GM23248 (cell line): ENCODE results near the gene REC114. TPM values are rescaled to one million over a fixed set of nuclear protein-coding genes. Genes with fewer than 3 reads are reported as not detected.
A peak's percentile ranks its signal among the peaks of the same experiment; 100 is the strongest.

Experiments
- DNase-seq: peaks from one replicate; pipeline ENCODE4 v3.0.0-alpha.2; 2015
- H2AFZ ChIP-seq: fragments of 200-600 bp; sonication (generic); 2 replicates; pipeline ENCODE4 v1.6.1; 2016; ENCODE audit warnings: antibody characterized with exemption
- H3F3A ChIP-seq: fragments of 200-600 bp; sonication (generic); 2 replicates; pipeline ENCODE4 v1.6.1; 2016; ENCODE audit warnings: mild to moderate bottlenecking, antibody characterized with exemption, mixed run types; ENCODE audit not compliant: insufficient read depth
- H3K27ac ChIP-seq: fragments of 200-600 bp; sonication (generic); 2 replicates; pipeline ENCODE4 v1.5.1; 2016; ENCODE audit warnings: mild to moderate bottlenecking
- H3K27me3 ChIP-seq: fragments of 200-600 bp; sonication (generic); replicated peaks from 2 replicates; pipeline ENCODE4 v1.6.1; 2016; ENCODE audit warnings: mild to moderate bottlenecking; ENCODE audit not compliant: insufficient read depth
- H3K36me3 ChIP-seq: fragments of 200-600 bp; sonication (generic); 2 replicates; pipeline ENCODE4 v1.6.1; 2016; ENCODE audit warnings: low read depth, mild to moderate bottlenecking
- H3K4me1 ChIP-seq: fragments of 200-600 bp; sonication (generic); 2 replicates; pipeline ENCODE4 v1.6.1; 2016; ENCODE audit warnings: mild to moderate bottlenecking; ENCODE audit not compliant: insufficient read depth
- H3K4me2 ChIP-seq: fragments of 200-600 bp; sonication (generic); one replicate; pipeline ENCODE4 v1.6.1; 2016; ENCODE audit warnings: mild to moderate bottlenecking; ENCODE audit not compliant: unreplicated experiment
- H3K4me3 ChIP-seq: fragments of 200-600 bp; sonication (generic); 2 replicates; pipeline ENCODE4 v1.5.1; 2016; ENCODE audit warnings: mild to moderate bottlenecking
- H3K79me2 ChIP-seq: fragments of 200-600 bp; sonication (generic); 2 replicates; pipeline ENCODE4 v1.6.1; 2016; ENCODE audit warnings: mild to moderate bottlenecking; ENCODE audit not compliant: insufficient read depth
- H3K9ac ChIP-seq: fragments of 200-600 bp; sonication (generic); 2 replicates; pipeline ENCODE4 v1.6.1; 2016; ENCODE audit warnings: mild to moderate bottlenecking
- H3K9me2 ChIP-seq: fragments of 200-600 bp; sonication (generic); 2 replicates; pipeline ENCODE4 v1.6.1; 2016; ENCODE audit warnings: mixed run types, mild to moderate bottlenecking, moderate library complexity; ENCODE audit not compliant: insufficient read depth
- H3K9me3 ChIP-seq: fragments of 200-600 bp; sonication (generic); one replicate; pipeline ENCODE4 v1.6.1; 2017; ENCODE audit warnings: low read depth
- H4K20me1 ChIP-seq: fragments of 200-600 bp; sonication (generic); 2 replicates; pipeline ENCODE4 v1.6.0; 2016; ENCODE audit not compliant: insufficient read depth
- EZH2 ChIP-seq: fragments of 200-600 bp; sonication (generic); IDR thresholded peaks from 2 replicates; pipeline ENCODE4 v1.6.1; 2018; ENCODE audit warnings: antibody characterized with exemption, mild to moderate bottlenecking; ENCODE audit not compliant: insufficient read depth, poor library complexity, severe bottlenecking
- EZH2phosphoT487 ChIP-seq: fragments of 200-600 bp; sonication (generic); IDR thresholded peaks from 2 replicates; pipeline ENCODE4 v1.6.1; 2018; ENCODE audit warnings: antibody characterized with exemption, moderate library complexity, mild to moderate bottlenecking, low read depth; ENCODE audit not compliant: insufficient read depth
- WGBS, 2 experiments: methylation state at CpG; one replicate each; pipeline ENCODE4 v1.1.6; 2015 to 2017; ENCODE audit warnings: low lambda C conversion rate in 2 of 2, low coverage in 1 of 2; ENCODE audit errors: missing lambda C conversion rate in 2 of 2; 5-methylcytosine and 5-hydroxymethylcytosine counted together
- in situ Hi-C: fragments of 300-500 bp; cut with MboI; formaldehyde crosslinking; loops from 2 replicates; pipeline ENCODE4 v1.15.0; 2020
- polyA plus RNA-seq: library from polyadenylated mRNA; unstranded; fragments of >200 nt; fragmentation: Nextera tagmentation; extraction: Ambion mirVana; gene quantifications from 2 replicates; pipeline ENCODE4 v1.2.1, GENCODE V29; 2016
- total RNA-seq: library from RNA; depleted of rRNA; stranded (reverse); fragments of >200 nt; shearing (Covaris generic); gene quantifications from 2 replicates; pipeline ENCODE4 v1.2.3, GENCODE V29; 2014

Gene REC114
- total and polyA plus RNA-seq, 2 experiments from 2014 or later = not detected

GRCh38 chr15:73555080-73555479 is 112.1 kb downstream of the REC114 start:
- Histone ChIP-seq H3K4me3 (no peak overlapping the region), H3K9me2 (no peaks in the 10 kb centered on the region), H3K4me1 (peaks cover 5% of the 10 kb centered on the region; the same call in 1 of the 2 replicates), H3F3A (no peaks in the 10 kb centered on the region; the same call in 1 of the 2 replicates), H3K4me2 (no peak overlapping the region), H3K9me3 (no peaks in the 10 kb centered on the region), H4K20me1 (no peaks in the 10 kb centered on the region), H3K9ac (no peak overlapping the region), H3K36me3 (peaks cover 36% of the 10 kb centered on the region), H3K27me3 (no peaks in the 10 kb centered on the region), H2AFZ (no peak overlapping the region), H3K79me2 (no peaks in the 10 kb centered on the region), H3K27ac (no peak overlapping the region)
- in situ Hi-C loops = no loop called here
- TF ChIP-seq EZH2phosphoT487 (no peak), EZH2 (no peak)
- 96 to 98% methylated on average over 4 of the region's 4 CpGs for WGBS, 2 experiments
- no peak for DNase-seq

- Histone ChIP-seq H3K9me2 (no peaks in the 10 kb centered on the region), H3K36me3 (peaks cover 64% of the 10 kb centered on the region), H3K27me3 (no peaks in the 10 kb centered on the region), H3K27ac (no peak overlapping the region), H3K9ac (no peak overlapping the region), H3K4me1 (no peaks in the 10 kb centered on the region), H3K4me3 (no peak overlapping the region), H2AFZ (no peak overlapping the region), H3K79me2 (no peaks in the 10 kb centered on the region; the same call in 1 of the 2 replicates), H3F3A (peaks cover 10% of the 10 kb centered on the region), H4K20me1 (no peaks in the 10 kb centered on the region; the same call in 1 of the 2 replicates), H3K9me3 (no peaks in the 10 kb centered on the region), H3K4me2 (no peak overlapping the region)
- in situ Hi-C loops = no loop called here
- 43 to 59% methylated on average over 1 of the region's 1 CpG for whole genome bisulfite sequencing, 2 experiments
- DNase-seq = peak; percentile 16
- TF ChIP-seq EZH2phosphoT487 (no peak), EZH2 (no peak)
These were observed 115.6 kb downstream of the REC114 start for GRCh38 chr15:73558529-73558928.

- Histone ChIP-seq H3K4me3 (no peak overlapping the region), H3F3A (peaks cover 31% of the 10 kb centered on the region), H3K79me2 (no peaks in the 10 kb centered on the region; the same call in 1 of the 2 replicates), H3K4me2 (no peak overlapping the region), H3K27me3 (no peaks in the 10 kb centered on the region), H4K20me1 (peaks cover 5% of the 10 kb centered on the region), H3K4me1 (peaks cover 13% of the 10 kb centered on the region), H3K9me2 (no peaks in the 10 kb centered on the region), H3K9ac (no peak overlapping the region), H3K9me3 (no peaks in the 10 kb centered on the region), H2AFZ (no peak overlapping the region), H3K27ac (no peak overlapping the region), H3K36me3 (peaks cover 64% of the 10 kb centered on the region)
- in situ Hi-C loops = no loop called here
- TF ChIP-seq EZH2 (no peak), EZH2phosphoT487 (no peak)
- 60 to 63% methylated on average over 2 of the region's 2 CpGs for WGBS, 2 experiments
- DNase-seq = peak; percentile 76
These were observed 117.6 kb downstream of the REC114 start for GRCh38 chr15:73560501-73561117.

- Histone ChIP-seq H3K4me1 (peaks cover 13% of the 10 kb centered on the region), H3F3A (peaks cover 54% of the 10 kb centered on the region), H3K4me2 (no peak overlapping the region), H3K36me3 (peaks cover 47% of the 10 kb centered on the region), H4K20me1 (peaks cover 5% of the 10 kb centered on the region), H3K9me2 (no peaks in the 10 kb centered on the region), H3K27me3 (no peaks in the 10 kb centered on the region), H2AFZ (no peak overlapping the region), H3K9me3 (no peaks in the 10 kb centered on the region), H3K27ac (no peak overlapping the region), H3K4me3 (no peak overlapping the region), H3K9ac (no peak overlapping the region), H3K79me2 (no peaks in the 10 kb centered on the region; the same call in 1 of the 2 replicates)
- in situ Hi-C loops = no loop called here
- peak; percentile 85 for DNase-seq
- WGBS, 2 experiments = 28 to 29% methylated on average over 6 of the region's 6 CpGs
- TF ChIP-seq EZH2phosphoT487 = no peak
- no peak for TF ChIP-seq EZH2
These were observed 121.3 kb downstream of the REC114 start for GRCh38 chr15:73564255-73564654.
